SK-N-SH (cell line): ENCODE measurements around the gene UBE2E2. TPM values are rescaled to one million over a fixed set of nuclear protein-coding genes. Genes with fewer than 3 reads are reported as not detected.

ENCODE experiments used
- CTCF ChIA-PET: fragments of 300-600, 350-600 bp; formaldehyde crosslinking; extraction: SDS; loops from one replicate; lab custom pipeline; 2021; lab: Yijun Ruan, JAX
- POLR2A ChIA-PET: fragments of 350-600 bp; sonication (Branson Sonifier 250); formaldehyde crosslinking; extraction: SDS; loops from one replicate; lab custom pipeline; 2020; ENCODE audit warnings: antibody characterized with exemption, inconsistent platforms; lab: Yijun Ruan, JAX
- DNase-seq: peaks from one replicate; pipeline ENCODE4 v3.0.0; 2012
- H2AFZ ChIP-seq: fragments of 200-600 bp; sonication (generic); 2 replicates; pipeline ENCODE4 v1.8.1; 2016; ENCODE audit warnings: antibody characterized with exemption, mild to moderate bottlenecking, low read depth
- H3F3A ChIP-seq: fragments of 200-600 bp; sonication (generic); replicated peaks from 2 replicates; pipeline ENCODE3; 2016; ENCODE audit warnings: antibody characterized with exemption, mild to moderate bottlenecking; ENCODE audit not compliant: insufficient read depth
- H3K27ac ChIP-seq, 2 experiments: fragments of 200-500 bp in 1 of 2; fragments of 200-600 bp in 1 of 2; sonication (Bioruptor generic) in 1 of 2; sonication (generic), shearing (Covaris generic) in 1 of 2; 2 replicates each; pipeline versions ENCODE4 v1.5.1 to v1.6.1; 2014 to 2016; ENCODE audit warnings: low read depth in 2 of 2, inconsistent platforms in 1 of 2, low read length in 1 of 2, mild to moderate bottlenecking in 1 of 2, mixed read lengths in 1 of 2
- H3K27me3 ChIP-seq: fragments of 200-600 bp; sonication (generic), shearing (Covaris generic); 2 replicates; pipeline ENCODE4 v1.6.1; 2016; ENCODE audit warnings: mixed run types; ENCODE audit not compliant: insufficient read depth
- H3K36me3 ChIP-seq, 2 experiments: fragments of 200-500 bp in 1 of 2; fragments of 200-600 bp in 1 of 2; sonication (Bioruptor generic) in 1 of 2; sonication (generic) in 1 of 2; replicated peaks in 1 of 2; 2 replicates each; pipeline versions ENCODE3 to v1.5.1; 2014 to 2016; ENCODE audit warnings: low read length in 1 of 2, mild to moderate bottlenecking in 1 of 2; ENCODE audit not compliant: insufficient read depth in 2 of 2, control insufficient read depth in 1 of 2
- H3K4me1 ChIP-seq, 2 experiments: fragments of 200-500 bp in 1 of 2; fragments of 200-600 bp in 1 of 2; sonication (Bioruptor generic) in 1 of 2; sonication (generic), shearing (Covaris generic) in 1 of 2; 2 replicates each; pipeline versions ENCODE4 v1.5.1 to v1.6.1; 2014 to 2016; ENCODE audit warnings: low read depth in 1 of 2, low read length in 1 of 2, mixed run types in 1 of 2; ENCODE audit not compliant: insufficient read depth in 2 of 2, control insufficient read depth in 1 of 2
- H3K4me2 ChIP-seq: fragments of 200-600 bp; sonication (generic), shearing (Covaris generic); 2 replicates; pipeline ENCODE4 v1.6.1; 2017; ENCODE audit warnings: mixed run types
- H3K4me3 ChIP-seq, 2 experiments: fragments of 200-500 bp in 1 of 2; fragments of 200-600 bp in 1 of 2; sonication (Bioruptor generic) in 1 of 2; sonication (generic), shearing (Covaris generic) in 1 of 2; 2 replicates each; pipeline versions ENCODE4 v1.5.1 to v1.8.1; 2014 to 2016; ENCODE audit warnings: low read depth in 2 of 2, inconsistent platforms in 1 of 2, low read length in 1 of 2, mild to moderate bottlenecking in 1 of 2, mixed read lengths in 1 of 2, moderate library complexity in 1 of 2
- H3K79me2 ChIP-seq: fragments of 200-600 bp; sonication (generic); 2 replicates; pipeline ENCODE4 v1.8.1; 2017; ENCODE audit warnings: mild to moderate bottlenecking; ENCODE audit not compliant: insufficient read depth
- H3K9ac ChIP-seq: fragments of 200-600 bp; sonication (generic); 2 replicates; pipeline ENCODE4 v1.6.1; 2017; ENCODE audit warnings: mixed run types
- H3K9me2 ChIP-seq: fragments of 200-600 bp; sonication (generic); 2 replicates; pipeline ENCODE4 v1.6.1; 2017; ENCODE audit warnings: mixed run types
- H3K9me3 ChIP-seq: fragments of 200-600 bp; sonication (generic); 2 replicates; pipeline ENCODE4 v1.6.1; 2017; ENCODE audit warnings: mixed run types, mild to moderate bottlenecking, moderate library complexity
- H4K20me1 ChIP-seq: fragments of 200-600 bp; sonication (generic); 2 replicates; pipeline ENCODE4 v1.6.1; 2017; ENCODE audit warnings: mild to moderate bottlenecking, mixed run types; ENCODE audit not compliant: insufficient read depth
- CHD2 ChIP-seq: fragments of 150-350 bp; IDR thresholded peaks from 2 replicates; pipeline ENCODE4 v1.6.1; 2018; ENCODE audit warnings: low read length; ENCODE audit not compliant: partially characterized antibody
- CTCF ChIP-seq: fragments of 200-600 bp; sonication (generic); IDR thresholded peaks from 2 replicates; pipeline ENCODE4 v1.6.1; 2017; ENCODE audit warnings: antibody characterized with exemption, mild to moderate bottlenecking, moderate library complexity
- EZH2phosphoT487 ChIP-seq: fragments of 200-600 bp; sonication (generic); IDR thresholded peaks from 2 replicates; pipeline ENCODE4 v1.6.1; 2017; ENCODE audit warnings: low read depth, mixed run types, mild to moderate bottlenecking, antibody characterized with exemption, moderate library complexity, borderline replicate concordance
- FOSL2 ChIP-seq: IDR thresholded peaks from 2 replicates; pipeline ENCODE4 v1.4.0; 2012; ENCODE audit warnings: low read depth, mild to moderate bottlenecking, moderate library complexity, borderline replicate concordance
- GATA2 ChIP-seq: sonication (generic); formaldehyde crosslinking; IDR thresholded peaks from 2 replicates; pipeline ENCODE4 v1.5.0; 2020; ENCODE audit warnings: mild to moderate bottlenecking, missing genetic modification reagents
- JUND ChIP-seq: IDR thresholded peaks from 2 replicates; pipeline ENCODE4 v1.4.0; 2012
- MEF2A ChIP-seq: IDR thresholded peaks from 2 replicates; pipeline ENCODE4 v1.4.0; 2012; ENCODE audit warnings: low read depth, borderline replicate concordance
- POLR2AphosphoS5 ChIP-seq: IDR thresholded peaks from 2 replicates; pipeline ENCODE4 v1.6.1; 2012; ENCODE audit warnings: low read depth, low read length
- RAD21 ChIP-seq: IDR thresholded peaks from 2 replicates; pipeline ENCODE4 v1.6.1; 2012; ENCODE audit warnings: mild to moderate bottlenecking, low read length
- RCOR1 ChIP-seq: fragments of 150-350 bp; IDR thresholded peaks from 2 replicates; pipeline ENCODE4 v1.6.1; 2017; ENCODE audit warnings: antibody characterized with exemption, low read length
- REST ChIP-seq: IDR thresholded peaks from 2 replicates; pipeline ENCODE4 v1.6.1; 2012; ENCODE audit warnings: mild to moderate bottlenecking, low read depth, low read length, moderate library complexity
- TAF1 ChIP-seq: IDR thresholded peaks from 2 replicates; pipeline ENCODE4 v1.6.1; 2012; ENCODE audit warnings: low read depth, mild to moderate bottlenecking, low read length, moderate library complexity, borderline replicate concordance
- ZBTB33 ChIP-seq: IDR thresholded peaks from 2 replicates; pipeline ENCODE4 v1.4.0; 2012; ENCODE audit warnings: low read depth, borderline replicate concordance
- WGBS: methylation state at CpG from one replicate; pipeline ENCODE4 v1.1.6; 2017; ENCODE audit warnings: low lambda C conversion rate; 5-methylcytosine and 5-hydroxymethylcytosine counted together
- polyA plus RNA-seq, 3 experiments: library from polyadenylated mRNA; depleted of rRNA; stranded (reverse); fragments of >200 nt; gene quantifications; 2 replicates each; pipeline ENCODE4 v1.2.3, GENCODE V29; 2012

Gene UBE2E2
- polyA plus RNA-seq, 1 of the 3 experiments (the other 2 are of a cell fraction): 46.4 TPM

GRCh38 chr3:23547905-23548650 is 345.0 kb downstream of the UBE2E2 start:
- no peak for DNase-seq
- H3K27ac ChIP-seq: no peak overlapping the region
- H3K9ac ChIP-seq: no peak overlapping the region
- H3F3A ChIP-seq: no peaks in the 10 kb centered on the region
- no peak overlapping the region for H3K4me3 ChIP-seq
- H4K20me1 ChIP-seq: no peaks in the 10 kb centered on the region
- H3K36me3 ChIP-seq: no peaks in the 10 kb centered on the region
- ChIA-PET POLR2A (no interaction called here), CTCF (interaction anchor here (0.6 to 1.9 kb wide), 2 partner anchors 10 to 11 kb away, joined by 4 read pairs; no protein-coding TSS in a partner anchor)
- H3K79me2 ChIP-seq: no peaks in the 10 kb centered on the region
- H3K4me1 ChIP-seq: no peaks in the 10 kb centered on the region
- H3K9me3 ChIP-seq: no peaks in the 10 kb centered on the region
- H3K4me2 ChIP-seq: no peak overlapping the region
- H3K9me2 ChIP-seq: no peaks in the 10 kb centered on the region
- TF ChIP-seq JUND (no peak), MEF2A (no peak), ZBTB33 (no peak), TAF1 (no peak), RCOR1 (no peak), RAD21 (no peak), FOSL2 (no peak), CTCF (no peak), EZH2phosphoT487 (no peak), GATA2 (no peak), POLR2AphosphoS5 (no peak), REST (no peak), CHD2 (no peak)
- H3K27me3 ChIP-seq: no peaks in the 10 kb centered on the region
- H2AFZ ChIP-seq: no peak overlapping the region
- 98% methylated on average over 4 of the region's 4 CpGs for WGBS
